NCI-H446 (cell line): ENCODE data around the gene PWWP2B.
A peak's percentile ranks its signal among the peaks of the same experiment; 100 is the strongest.
"Not testable (repeated sequence)": the region's sequence is repeated elsewhere in the genome, so short reads cannot be mapped to it uniquely, and the experiment has no call there.

ENCODE experiments used
- DNase-seq, 2 experiments: peaks; one replicate each; lab custom pipeline; 2025; lab: John Stamatoyannopoulos, UW

The PWWP2B gene

GRCh38 chr10:132381741-132382140, 15.3 kb upstream of the PWWP2B start:
- DNase-seq: no peak

DNA sequence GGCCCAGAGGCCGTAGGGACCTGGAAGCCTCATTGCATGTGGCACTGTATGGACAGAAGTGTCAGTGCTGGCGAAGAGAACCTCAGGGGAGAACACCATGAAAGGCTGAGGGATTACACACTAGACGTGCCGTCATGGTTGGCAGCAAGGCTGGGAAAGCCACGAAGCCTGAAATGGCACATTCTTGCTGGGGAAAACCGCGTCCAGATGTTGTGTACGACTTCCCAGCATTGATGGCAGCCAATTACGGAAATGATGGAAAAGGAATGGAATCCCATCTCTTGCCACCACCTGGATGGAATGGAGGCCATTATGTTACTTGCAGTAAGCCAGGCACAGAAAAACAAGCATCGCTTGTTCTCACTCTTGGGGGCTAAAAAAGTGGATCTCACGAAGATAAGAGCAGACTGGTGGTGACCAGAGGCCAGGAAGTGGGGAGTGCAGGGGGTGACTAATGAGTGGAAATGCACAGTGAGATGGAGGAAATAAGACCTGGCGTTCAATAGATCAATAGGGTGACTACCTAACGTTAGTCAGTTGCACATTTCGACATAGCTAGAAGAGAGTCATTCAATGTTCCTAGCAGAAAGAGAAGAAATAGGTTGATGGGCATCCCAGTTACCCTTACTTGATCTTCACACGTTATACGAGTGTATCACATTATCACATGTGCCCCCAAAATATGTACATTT, 14.6 kb upstream of the PWWP2B start:
- no peak for DNase-seq

GRCh38 chr10:132383101-132383500, 13.9 kb upstream of the PWWP2B start:
- no peak for DNase-seq

- DNase-seq: no peak
These were observed 13.2 kb upstream of the PWWP2B start for GRCh38 chr10:132383751-132384196.

DNA sequence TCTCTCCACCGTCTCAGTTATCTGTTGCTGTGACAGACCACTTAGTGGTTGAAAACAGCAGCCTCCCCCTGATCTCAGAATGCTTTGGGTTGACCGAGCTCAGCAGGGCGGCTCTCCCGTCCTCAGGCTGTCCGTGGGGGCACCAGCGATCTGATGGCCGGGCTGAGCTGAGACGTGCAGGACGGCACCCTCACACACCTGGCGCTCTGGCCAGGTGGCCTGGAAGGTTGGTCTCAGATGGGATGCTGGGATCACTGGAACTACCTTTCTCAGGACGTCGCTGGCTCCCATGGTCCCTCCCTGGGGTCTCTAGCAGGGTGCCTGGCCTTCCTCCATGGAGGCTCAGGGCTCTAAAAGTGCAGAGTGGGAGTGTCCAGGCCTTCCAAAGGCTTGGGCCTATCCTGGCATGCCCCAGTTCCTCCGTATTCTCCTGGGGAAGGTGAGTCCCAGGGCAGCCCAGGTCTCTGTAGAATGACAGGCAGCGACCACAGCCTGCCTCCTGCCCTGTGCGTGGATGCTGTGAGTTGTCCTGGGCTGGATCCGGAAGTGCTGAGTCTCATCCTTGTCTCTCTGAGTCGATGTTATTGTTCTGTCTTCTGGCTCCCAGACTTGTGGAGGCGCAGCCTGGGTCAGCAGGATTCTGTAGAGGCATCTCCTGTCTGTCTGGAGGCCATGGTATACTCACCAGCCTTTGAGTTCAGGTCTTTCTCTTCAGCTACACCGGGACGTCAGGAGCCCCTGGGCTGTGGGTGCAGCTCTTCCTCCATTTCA, 12.2 kb upstream of the PWWP2B start:
- DNase-seq: no peak

GRCh38 chr10:132385389-132385667, 11.7 kb upstream of the PWWP2B start:
- no peak for DNase-seq

DNA sequence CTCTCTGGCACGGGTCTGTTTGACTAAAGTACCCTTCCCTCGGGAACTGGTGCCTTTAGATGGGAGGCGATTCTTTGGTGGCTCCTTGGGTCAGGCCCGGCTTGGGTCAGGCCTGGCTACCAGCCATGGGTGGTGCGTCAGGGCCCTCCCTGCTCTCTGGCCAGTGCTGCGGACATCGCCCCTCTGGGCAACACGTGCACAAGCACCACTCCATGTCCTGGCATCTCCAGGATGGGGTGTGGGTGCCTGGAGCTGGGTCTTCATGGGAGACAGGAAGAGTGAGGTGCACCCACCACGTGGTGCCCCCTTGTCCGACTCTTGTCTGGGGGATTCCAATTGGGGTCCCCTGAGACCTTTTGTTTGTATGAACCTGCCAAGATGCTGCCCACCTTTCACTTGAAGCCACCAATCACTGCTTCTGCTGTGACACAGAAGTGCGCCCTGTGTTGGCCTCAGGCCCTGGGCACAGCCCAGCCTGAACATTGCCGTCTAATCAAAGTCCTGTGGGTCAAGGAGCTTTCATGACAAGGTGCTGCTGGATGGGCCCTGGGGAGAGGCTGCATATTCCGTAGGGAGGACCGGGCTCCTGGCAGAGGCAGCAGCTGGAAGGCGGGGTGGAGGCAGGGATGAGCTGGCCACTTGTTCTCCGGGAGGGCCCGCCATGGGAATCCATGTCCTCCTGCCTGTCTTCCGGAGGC, 11.1 kb upstream of the PWWP2B start:
- DNase-seq: no peak

- no peak for DNase-seq
These were observed 10.6 kb upstream of the PWWP2B start for GRCh38 chr10:132386419-132386831.

GRCh38 chr10:132386896-132387295, 10.1 kb upstream of the PWWP2B start:
- DNase-seq: not testable (repeated sequence)

GRCh38 chr10:132387764-132388210, 9.2 kb upstream of the PWWP2B start:
- peak in 1 of 2 experiments; percentile 19 for DNase-seq

DNA sequence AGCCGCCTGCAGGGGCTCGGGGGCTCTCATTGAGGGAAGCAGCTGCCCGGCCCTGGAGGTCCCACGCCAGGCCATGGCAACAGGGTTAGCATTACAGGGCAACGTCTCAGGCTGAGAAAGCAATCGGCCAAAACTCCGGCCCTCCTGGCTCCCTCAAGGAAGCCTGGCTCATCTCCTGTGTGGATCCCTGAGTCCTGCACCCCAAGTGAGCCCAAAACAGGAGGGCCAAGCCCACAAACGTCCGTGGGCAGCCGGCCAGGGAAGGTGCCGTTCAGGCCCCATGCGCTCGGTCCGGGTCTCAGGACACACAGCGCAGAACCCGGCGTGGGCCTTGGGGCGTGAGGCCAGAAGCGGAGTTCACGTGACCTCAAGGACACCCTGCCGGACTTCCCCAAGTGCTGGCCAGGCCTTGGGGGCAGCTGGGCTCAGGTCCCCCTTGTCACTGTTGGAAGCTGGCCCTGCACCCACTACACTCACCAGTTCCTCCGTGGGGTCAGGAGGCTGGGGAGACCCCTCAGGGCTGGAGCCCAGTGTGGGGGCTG, 8.0 kb upstream of the PWWP2B start:
- no peak for DNase-seq

DNA sequence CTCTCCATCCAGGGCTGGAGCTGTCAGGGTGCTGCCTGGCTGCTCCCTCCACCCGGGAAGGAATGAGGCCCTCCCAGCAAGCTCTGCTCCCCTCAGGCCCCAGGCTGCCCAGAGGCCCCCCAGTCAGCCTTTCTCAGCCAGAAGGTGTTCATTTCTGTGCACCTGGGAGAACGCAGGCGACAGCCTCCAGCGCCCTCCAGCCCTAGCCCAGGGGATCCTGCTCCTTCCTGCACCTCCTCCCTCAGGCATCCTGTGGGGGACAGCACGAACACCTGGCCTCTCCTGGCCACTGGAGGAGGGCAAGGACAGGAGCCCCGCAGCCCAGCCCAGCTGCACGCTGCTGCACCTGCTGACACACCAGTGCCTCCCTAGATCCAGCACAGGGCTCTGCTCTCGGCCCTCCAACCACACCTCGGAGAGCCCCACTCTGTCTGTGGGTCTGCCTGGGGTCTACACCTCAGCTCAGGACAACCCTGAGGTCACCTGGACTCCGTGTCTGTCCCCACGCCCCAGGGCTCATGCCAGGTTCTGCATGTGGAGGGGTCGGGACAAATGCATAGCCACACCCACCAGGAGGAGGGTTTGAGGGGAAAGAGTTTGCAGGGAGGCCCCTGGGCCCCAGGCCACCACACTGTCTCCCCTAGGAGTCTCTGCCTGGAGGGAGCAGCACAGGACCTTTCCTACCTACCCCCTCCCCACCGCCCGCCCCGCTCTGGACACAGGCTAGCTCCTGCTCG, 7.4 kb upstream of the PWWP2B start:
- no peak for DNase-seq

GRCh38 chr10:132390170-132390920, 6.7 kb upstream of the PWWP2B start:
- DNase-seq: no peak

GRCh38 chr10:132390921-132391675, 5.9 kb upstream of the PWWP2B start:
- no peak for DNase-seq

DNA sequence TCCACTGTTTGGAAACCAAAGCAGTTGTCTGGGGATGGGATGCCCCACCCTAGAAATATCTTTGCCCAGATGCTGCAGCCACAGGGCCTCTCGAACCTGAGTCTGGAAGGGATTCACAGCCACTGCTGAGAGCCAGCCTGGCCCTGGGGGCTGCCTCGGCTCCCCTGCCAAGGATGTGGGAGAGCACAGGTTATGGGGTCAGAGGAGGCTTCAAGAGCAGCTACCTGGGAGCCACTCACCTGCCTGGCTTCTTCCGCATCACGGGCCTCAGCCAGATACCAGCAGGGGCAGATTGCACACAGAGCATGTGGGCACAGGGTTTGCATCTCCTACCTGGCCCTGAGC, 5.4 kb upstream of the PWWP2B start:
- no peak for DNase-seq

DNA sequence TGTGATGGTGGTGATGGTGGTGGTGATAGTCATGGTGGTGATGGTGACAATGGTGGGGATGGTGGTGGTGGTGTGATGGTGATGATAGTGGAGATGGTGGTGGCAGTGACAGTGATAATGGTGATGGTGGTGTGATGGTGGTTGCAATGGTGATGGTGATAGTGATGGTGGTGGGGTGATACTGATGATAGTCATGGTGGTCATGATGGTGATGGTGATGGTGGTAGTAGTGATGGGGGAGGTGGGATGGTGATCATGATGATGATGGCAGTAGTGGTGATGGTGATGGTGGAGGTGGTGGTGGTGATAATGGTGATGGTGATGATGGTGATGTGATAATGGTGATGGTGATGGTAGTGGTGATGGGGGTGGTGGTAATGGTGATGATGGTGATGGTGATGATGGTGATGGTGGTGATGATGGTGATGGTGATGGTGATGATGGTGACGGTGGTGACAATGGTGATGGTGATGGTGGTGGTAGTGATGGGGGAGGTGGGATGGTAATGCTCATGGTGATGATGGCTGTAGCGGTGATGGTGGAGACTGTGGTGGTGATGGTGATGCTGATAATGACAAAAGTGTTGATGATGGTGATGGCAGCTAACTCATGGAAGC, 4.7 kb upstream of the PWWP2B start:
- no peak for DNase-seq

GRCh38 chr10:132392811-132393694, 3.9 kb upstream of the PWWP2B start:
- DNase-seq: no peak

DNA sequence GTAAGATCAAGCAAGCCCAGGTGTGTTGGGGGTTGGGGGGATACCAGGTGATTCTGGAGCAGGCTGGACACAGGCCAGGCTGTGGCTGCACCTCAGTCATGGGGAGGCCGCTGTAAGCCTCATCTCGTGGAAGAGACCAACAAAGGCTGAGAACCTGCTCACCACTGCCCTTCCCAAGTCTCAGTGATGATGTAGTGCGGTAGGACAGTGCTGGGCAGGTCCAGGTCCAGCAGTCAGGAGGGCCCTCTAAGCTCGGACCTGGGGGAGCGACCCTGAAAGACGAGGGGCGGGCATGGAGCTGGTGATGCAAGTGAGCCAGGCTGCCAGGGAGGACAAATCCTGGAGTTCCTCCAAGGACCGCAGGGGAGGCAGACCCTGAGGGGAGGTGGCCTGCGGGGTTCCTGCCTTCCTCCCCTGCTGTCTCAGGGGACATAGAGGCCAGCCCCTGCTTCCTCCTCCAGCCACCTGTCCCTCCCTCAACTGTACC, 3.3 kb upstream of the PWWP2B start:
- no peak for DNase-seq

DNA sequence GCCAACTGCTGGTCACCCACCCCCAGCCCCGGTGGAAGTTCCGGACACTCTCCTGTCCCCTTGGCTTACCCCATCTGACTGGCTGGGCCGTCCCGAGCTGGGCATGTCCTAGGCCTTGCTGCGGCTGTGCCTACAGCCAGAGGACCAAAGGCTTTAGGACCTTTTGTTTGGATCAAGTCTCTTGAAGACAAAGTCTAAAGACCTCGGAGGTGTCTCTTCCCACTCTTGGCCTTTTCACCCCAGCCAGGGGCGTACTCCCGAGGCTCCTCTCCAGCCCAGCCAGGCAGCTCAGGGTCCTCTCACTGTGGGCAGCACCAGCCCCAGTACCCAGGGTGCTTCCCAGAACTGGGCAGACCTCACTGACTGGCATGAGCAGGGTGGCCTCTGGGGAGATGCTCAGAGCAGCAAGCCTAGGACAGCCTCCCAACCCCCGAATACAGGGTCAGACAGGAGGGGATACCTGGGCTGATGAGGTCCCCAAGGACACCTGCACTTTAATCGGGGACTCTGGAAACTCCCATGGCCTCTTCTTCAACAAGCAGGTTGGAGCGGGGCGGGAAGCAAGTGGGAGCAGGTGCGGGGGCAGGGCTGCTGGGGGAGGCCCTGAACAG, 2.7 kb upstream of the PWWP2B start:
- DNase-seq: no peak
